H1 (cell line): ENCODE results near the gene TACC2. TPM values are rescaled to one million over a fixed set of nuclear protein-coding genes. Genes with fewer than 3 reads are reported as not detected.

Experiments used
- SIN3A ChIP-seq, 2 experiments: IDR thresholded peaks in 1 of 2; conservative IDR thresholded peaks in 1 of 2; 2 replicates each; pipeline ENCODE4 v1.6.1; 2011 to 2012; ENCODE audit warnings: low read length in 2 of 2, improper control_type of control experiment in 1 of 2, low read depth in 1 of 2, mild to moderate bottlenecking in 1 of 2
- polyA plus RNA-seq, 7 experiments: library from polyadenylated mRNA; depleted of rRNA in 3 of 7; stranded (reverse) in 5 of 7; unstranded in 2 of 7; fragments of >200 nt in 5 of 7; fragments of 200-250 nt in 2 of 7; gene quantifications; 1 replicate in 5 of 7; 2 replicates in 1 of 7; 4 replicates in 1 of 7; pipeline versions ENCODE4 v1.2.1 to v1.2.3, GENCODE V29; 2011 to 2013; ENCODE audit warnings: missing spikeins in 2 of 7, mixed read lengths in 2 of 7
- total RNA-seq: library from RNA; stranded (reverse); fragmentation: NEBNext Ultra II Directional; extraction: Animal tissue kit (Norgen Biotek cat#: 25700); gene quantifications from 2 replicates; pipeline ENCODE4 v1.2.1, GENCODE V29; 2021

TACC2 gene
- total and polyA plus RNA-seq, 2 of the 8 experiments (the other 6 are each of a cell fraction or from before 2014, with no cell fraction given), result 21.2 to 46.6 TPM

GRCh38 chr10:122222638-122223037 lies 233.7 kb downstream of the TACC2 start (continued):
- TF ChIP-seq SIN3A (conservative IDR thresholded peaks at IDR 0.05 in 1 of 2, IDR thresholded peaks at IDR 0.05 in 1 of 2; ENCODE audit: low read depth in 1 of 2, low read length in 2 of 2), result no peak
